NB4 (cell line): ENCODE results near the gene MCRIP2.

ENCODE experiments used
- POLR2A ChIP-seq: IDR thresholded peaks from 2 replicates; pipeline ENCODE4 v1.6.1; 2011; ENCODE audit warnings: mild to moderate bottlenecking; ENCODE audit not compliant: insufficient read length; ENCODE audit errors: extremely low read depth
- TF ChIP-seq, protein P1 (sequence below): IDR thresholded peaks from one replicate; pipeline ENCODE4 v1.5.1; 2012; ENCODE audit warnings: low read depth, low read length
- TF ChIP-seq, protein P2 (sequence below): IDR thresholded peaks from 2 replicates; pipeline ENCODE4 v1.6.1; 2011; ENCODE audit warnings: low read depth, low read length

DNA sequence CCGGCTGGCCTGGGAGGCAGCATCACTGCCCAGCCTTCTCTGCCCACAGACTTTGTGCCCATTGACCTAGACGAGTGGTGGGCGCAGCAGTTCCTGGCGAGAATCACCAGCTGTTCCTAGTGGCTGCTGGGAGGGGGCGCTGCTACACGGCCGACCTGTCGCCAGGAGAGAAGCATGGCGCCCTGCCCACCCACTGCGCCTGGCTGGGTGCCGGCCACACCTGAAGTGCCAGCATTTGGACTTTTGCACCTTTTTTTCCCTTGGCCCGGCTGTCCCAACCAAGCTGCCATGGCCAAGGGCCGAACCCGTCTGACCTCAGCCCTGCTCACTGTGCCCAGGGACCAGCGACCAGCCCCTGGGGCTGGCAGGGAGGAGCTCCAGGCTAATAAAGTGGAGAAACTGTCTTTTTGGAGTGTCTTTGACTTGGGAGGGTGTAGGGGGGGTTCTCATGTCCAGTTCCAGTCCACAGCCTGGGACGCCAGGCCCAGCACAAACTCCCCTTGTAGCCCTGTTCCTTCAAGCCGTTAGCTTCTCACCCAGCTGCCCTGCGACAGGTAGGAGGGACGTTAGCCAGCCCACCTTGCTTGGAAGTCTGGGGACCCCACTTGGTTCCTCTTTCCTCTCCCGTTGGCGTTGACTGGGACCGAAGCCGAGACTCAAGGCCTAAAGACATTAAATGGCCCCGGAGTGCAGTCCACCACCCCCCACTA, 6.6 kb downstream of the MCRIP2 start:
- TF ChIP-seq POLR2A, result no peak
- TF ChIP-seq, protein P1, sequence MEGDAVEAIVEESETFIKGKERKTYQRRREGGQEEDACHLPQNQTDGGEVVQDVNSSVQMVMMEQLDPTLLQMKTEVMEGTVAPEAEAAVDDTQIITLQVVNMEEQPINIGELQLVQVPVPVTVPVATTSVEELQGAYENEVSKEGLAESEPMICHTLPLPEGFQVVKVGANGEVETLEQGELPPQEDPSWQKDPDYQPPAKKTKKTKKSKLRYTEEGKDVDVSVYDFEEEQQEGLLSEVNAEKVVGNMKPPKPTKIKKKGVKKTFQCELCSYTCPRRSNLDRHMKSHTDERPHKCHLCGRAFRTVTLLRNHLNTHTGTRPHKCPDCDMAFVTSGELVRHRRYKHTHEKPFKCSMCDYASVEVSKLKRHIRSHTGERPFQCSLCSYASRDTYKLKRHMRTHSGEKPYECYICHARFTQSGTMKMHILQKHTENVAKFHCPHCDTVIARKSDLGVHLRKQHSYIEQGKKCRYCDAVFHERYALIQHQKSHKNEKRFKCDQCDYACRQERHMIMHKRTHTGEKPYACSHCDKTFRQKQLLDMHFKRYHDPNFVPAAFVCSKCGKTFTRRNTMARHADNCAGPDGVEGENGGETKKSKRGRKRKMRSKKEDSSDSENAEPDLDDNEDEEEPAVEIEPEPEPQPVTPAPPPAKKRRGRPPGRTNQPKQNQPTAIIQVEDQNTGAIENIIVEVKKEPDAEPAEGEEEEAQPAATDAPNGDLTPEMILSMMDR, result peak; percentile 18
- TF ChIP-seq, protein P2, sequence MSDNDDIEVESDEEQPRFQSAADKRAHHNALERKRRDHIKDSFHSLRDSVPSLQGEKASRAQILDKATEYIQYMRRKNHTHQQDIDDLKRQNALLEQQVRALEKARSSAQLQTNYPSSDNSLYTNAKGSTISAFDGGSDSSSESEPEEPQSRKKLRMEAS, result no peak
